HepG2 (cell line): ENCODE results near the gene R3HCC1L. TPM values are rescaled to one million over a fixed set of nuclear protein-coding genes. Genes with fewer than 3 reads are reported as not detected.

Source experiments
- ADNP ChIP-seq: sonication (generic); formaldehyde crosslinking; IDR thresholded peaks from 2 replicates; pipeline ENCODE4 v1.4.0; 2020; ENCODE audit warnings: missing genetic modification reagents
- CREM ChIP-seq, 2 experiments: sonication (generic) in 1 of 2; formaldehyde crosslinking in 1 of 2; IDR thresholded peaks; 2 replicates each; pipeline versions ENCODE4 v1.4.0 to v1.6.1; 2016 to 2020; ENCODE audit warnings: antibody characterized with exemption in 1 of 2, mild to moderate bottlenecking in 1 of 2, missing genetic modification reagents in 1 of 2
- FOXJ3 ChIP-seq: sonication (generic); formaldehyde crosslinking; IDR thresholded peaks from 2 replicates; pipeline ENCODE4 v1.4.0; 2020; ENCODE audit warnings: missing genetic modification reagents, mild to moderate bottlenecking, borderline replicate concordance
- FOXK1 ChIP-seq: sonication (generic); formaldehyde crosslinking; IDR thresholded peaks from 2 replicates; pipeline ENCODE4 v1.4.0; 2020; ENCODE audit warnings: low read depth, missing genetic modification reagents, borderline replicate concordance
- JARID2 ChIP-seq: sonication (generic); formaldehyde crosslinking; IDR thresholded peaks from 2 replicates; pipeline ENCODE4 v1.8.1; 2023; ENCODE audit warnings: missing genetic modification reagents, inconsistent platforms; ENCODE audit not compliant: insufficient replicate concordance
- NCOR1 ChIP-seq: fragments of 200-600 bp; sonication (generic); IDR thresholded peaks from 2 replicates; pipeline ENCODE4 v1.7.0; 2017; ENCODE audit warnings: antibody characterized with exemption, low read length, borderline replicate concordance
- ZFP62 ChIP-seq: sonication (generic); formaldehyde crosslinking; IDR thresholded peaks from 2 replicates; pipeline ENCODE4 v1.4.0; 2020; ENCODE audit warnings: missing genetic modification reagents
- ZNF350 ChIP-seq: sonication (generic); formaldehyde crosslinking; IDR thresholded peaks from 2 replicates; pipeline ENCODE4 v1.4.0; 2020; ENCODE audit warnings: mild to moderate bottlenecking, low read depth, missing genetic modification reagents, borderline replicate concordance
- polyA plus RNA-seq, 8 experiments: library from polyadenylated mRNA; depleted of rRNA in 3 of 8; stranded (reverse) in 7 of 8; unstranded in 1 of 8; fragments of >200 nt; fragmentation: Illumina TruSeq in 4 of 8; extraction: Trizol in 4 of 8; gene quantifications; 2 replicates each; pipeline versions ENCODE4 v1.2.1 to v1.2.3, GENCODE V29; 2011 to 2016; ENCODE audit warnings: low read depth in 4 of 8, missing spikeins in 1 of 8, mixed read lengths in 1 of 8; ENCODE audit not compliant: insufficient read depth in 1 of 8
- total RNA-seq, 5 experiments: library from RNA; depleted of rRNA; stranded (reverse); fragments of >200 nt; fragmentation: Illumina TruSeq; extraction: Trizol; gene quantifications; 2 replicates each; pipeline ENCODE4 v1.2.3, GENCODE V29; 2016; ENCODE audit warnings: low read depth in 1 of 5
- TF ChIP-seq, protein P1 (sequence below): sonication (generic); formaldehyde crosslinking; IDR thresholded peaks from 2 replicates; pipeline ENCODE4 v1.4.0; 2020; ENCODE audit warnings: low read depth, missing genetic modification reagents
- TF ChIP-seq, protein P2 (sequence below): sonication (generic); formaldehyde crosslinking; conservative IDR thresholded peaks from 2 replicates; pipeline ENCODE4 v1.4.0; 2020; ENCODE audit warnings: missing genetic modification reagents
- TF ChIP-seq, protein P3 (sequence below), 2 experiments: fragments of 450-650 bp in 1 of 2; sonication (generic) in 1 of 2; formaldehyde crosslinking; IDR thresholded peaks; 2 replicates each; pipeline versions ENCODE4 v1.5.0 to v1.8.0; 2020 to 2022; ENCODE audit warnings: mild to moderate bottlenecking in 1 of 2, missing genetic modification reagents in 1 of 2
- TF ChIP-seq, protein P4 (sequence below): sonication (generic); formaldehyde crosslinking; IDR thresholded peaks from 2 replicates; pipeline ENCODE4 v1.4.0; 2020; ENCODE audit warnings: missing genetic modification reagents, borderline replicate concordance
- TF ChIP-seq, protein P5 (sequence below): sonication (generic); formaldehyde crosslinking; IDR thresholded peaks from 2 replicates; pipeline ENCODE4 v1.8.1; 2023; ENCODE audit warnings: mild to moderate bottlenecking, inconsistent platforms, moderate library complexity, missing genetic modification reagents, borderline replicate concordance

The R3HCC1L gene
- total and polyA plus RNA-seq, 2 of the 13 experiments (the other 11 are each of a cell fraction or from before 2014, with no cell fraction given) = 6.5 to 12.2 TPM

DNA sequence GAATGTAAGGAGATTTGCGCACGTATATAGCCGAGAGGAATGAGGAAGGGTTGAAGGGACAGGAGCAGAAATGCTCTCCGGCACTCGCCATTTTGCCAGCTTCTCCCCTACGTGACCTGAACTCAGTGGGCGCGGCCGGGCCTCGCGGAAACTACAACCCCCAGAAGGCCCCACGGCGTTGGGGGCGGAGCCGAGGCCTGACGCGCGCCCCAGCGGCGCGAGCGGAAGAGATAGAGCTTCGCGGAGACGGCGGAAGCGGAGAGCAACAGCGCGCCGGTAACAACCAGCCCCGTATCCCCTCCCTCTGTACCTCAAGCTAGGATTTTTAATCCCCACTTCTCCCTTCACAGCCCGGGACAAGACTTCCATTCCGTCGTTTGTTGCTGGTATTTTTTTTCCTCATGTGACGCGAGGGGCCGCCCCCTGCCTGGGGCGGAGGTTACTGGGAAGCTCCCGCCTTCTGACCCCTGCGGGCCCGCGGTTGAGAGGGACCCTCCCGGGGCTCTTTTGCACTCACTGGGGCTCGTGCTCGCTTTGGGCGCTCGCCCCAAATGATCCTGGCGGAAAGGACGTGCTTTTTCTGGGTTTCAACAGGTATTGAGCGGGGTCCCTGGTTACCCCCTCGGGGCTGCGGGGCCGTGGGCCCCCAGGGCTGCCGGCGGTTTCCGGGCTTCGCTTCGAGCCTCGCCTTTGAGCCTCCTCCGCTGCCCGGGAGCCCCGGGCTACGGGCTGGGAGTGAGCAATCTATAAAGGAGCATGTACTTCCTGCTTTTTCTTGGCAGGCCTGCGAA, at the start of gene R3HCC1L (continued):
- TF ChIP-seq, protein P1, sequence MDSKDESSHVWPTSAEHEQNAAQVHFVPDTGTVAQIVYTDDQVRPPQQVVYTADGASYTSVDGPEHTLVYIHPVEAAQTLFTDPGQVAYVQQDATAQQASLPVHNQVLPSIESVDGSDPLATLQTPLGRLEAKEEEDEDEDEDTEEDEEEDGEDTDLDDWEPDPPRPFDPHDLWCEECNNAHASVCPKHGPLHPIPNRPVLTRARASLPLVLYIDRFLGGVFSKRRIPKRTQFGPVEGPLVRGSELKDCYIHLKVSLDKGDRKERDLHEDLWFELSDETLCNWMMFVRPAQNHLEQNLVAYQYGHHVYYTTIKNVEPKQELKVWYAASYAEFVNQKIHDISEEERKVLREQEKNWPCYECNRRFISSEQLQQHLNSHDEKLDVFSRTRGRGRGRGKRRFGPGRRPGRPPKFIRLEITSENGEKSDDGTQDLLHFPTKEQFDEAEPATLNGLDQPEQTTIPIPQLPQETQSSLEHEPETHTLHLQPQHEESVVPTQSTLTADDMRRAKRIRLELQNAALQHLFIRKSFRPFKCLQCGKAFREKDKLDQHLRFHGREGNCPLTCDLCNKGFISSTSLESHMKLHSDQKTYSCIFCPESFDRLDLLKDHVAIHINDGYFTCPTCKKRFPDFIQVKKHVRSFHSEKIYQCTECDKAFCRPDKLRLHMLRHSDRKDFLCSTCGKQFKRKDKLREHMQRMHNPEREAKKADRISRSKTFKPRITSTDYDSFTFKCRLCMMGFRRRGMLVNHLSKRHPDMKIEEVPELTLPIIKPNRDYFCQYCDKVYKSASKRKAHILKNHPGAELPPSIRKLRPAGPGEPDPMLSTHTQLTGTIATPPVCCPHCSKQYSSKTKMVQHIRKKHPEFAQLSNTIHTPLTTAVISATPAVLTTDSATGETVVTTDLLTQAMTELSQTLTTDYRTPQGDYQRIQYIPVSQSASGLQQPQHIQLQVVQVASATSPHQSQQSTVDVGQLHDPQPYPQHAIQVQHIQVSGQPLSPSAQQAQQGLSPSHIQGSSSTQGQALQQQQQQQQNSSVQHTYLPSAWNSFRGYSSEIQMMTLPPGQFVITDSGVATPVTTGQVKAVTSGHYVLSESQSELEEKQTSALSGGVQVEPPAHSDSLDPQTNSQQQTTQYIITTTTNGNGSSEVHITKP (CRISPR knock-in tag) = peak; percentile 95
- TF ChIP-seq ZFP62 (CRISPR knock-in tag) = no peak
- no peak; the same call in 1 of the 2 replicates for TF ChIP-seq ZNF350 (CRISPR knock-in tag)
- TF ChIP-seq, protein P2, sequence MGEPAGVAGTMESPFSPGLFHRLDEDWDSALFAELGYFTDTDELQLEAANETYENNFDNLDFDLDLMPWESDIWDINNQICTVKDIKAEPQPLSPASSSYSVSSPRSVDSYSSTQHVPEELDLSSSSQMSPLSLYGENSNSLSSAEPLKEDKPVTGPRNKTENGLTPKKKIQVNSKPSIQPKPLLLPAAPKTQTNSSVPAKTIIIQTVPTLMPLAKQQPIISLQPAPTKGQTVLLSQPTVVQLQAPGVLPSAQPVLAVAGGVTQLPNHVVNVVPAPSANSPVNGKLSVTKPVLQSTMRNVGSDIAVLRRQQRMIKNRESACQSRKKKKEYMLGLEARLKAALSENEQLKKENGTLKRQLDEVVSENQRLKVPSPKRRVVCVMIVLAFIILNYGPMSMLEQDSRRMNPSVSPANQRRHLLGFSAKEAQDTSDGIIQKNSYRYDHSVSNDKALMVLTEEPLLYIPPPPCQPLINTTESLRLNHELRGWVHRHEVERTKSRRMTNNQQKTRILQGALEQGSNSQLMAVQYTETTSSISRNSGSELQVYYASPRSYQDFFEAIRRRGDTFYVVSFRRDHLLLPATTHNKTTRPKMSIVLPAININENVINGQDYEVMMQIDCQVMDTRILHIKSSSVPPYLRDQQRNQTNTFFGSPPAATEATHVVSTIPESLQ (CRISPR knock-in tag) = 0 out of 2 replicates have a peak, but pooled peaks have one; percentile 51
- TF ChIP-seq JARID2 (CRISPR knock-in tag) = peak; percentile 55
- TF ChIP-seq, protein P3, sequence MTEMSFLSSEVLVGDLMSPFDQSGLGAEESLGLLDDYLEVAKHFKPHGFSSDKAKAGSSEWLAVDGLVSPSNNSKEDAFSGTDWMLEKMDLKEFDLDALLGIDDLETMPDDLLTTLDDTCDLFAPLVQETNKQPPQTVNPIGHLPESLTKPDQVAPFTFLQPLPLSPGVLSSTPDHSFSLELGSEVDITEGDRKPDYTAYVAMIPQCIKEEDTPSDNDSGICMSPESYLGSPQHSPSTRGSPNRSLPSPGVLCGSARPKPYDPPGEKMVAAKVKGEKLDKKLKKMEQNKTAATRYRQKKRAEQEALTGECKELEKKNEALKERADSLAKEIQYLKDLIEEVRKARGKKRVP (CRISPR knock-in tag; IDR thresholded peaks at IDR 0.05) = 0 out of 4 replicates have a peak, but pooled peaks of 1 of the 2 experiments have one; percentile 29
- TF ChIP-seq ADNP (CRISPR knock-in tag) = no peak
- TF ChIP-seq, protein P4, sequence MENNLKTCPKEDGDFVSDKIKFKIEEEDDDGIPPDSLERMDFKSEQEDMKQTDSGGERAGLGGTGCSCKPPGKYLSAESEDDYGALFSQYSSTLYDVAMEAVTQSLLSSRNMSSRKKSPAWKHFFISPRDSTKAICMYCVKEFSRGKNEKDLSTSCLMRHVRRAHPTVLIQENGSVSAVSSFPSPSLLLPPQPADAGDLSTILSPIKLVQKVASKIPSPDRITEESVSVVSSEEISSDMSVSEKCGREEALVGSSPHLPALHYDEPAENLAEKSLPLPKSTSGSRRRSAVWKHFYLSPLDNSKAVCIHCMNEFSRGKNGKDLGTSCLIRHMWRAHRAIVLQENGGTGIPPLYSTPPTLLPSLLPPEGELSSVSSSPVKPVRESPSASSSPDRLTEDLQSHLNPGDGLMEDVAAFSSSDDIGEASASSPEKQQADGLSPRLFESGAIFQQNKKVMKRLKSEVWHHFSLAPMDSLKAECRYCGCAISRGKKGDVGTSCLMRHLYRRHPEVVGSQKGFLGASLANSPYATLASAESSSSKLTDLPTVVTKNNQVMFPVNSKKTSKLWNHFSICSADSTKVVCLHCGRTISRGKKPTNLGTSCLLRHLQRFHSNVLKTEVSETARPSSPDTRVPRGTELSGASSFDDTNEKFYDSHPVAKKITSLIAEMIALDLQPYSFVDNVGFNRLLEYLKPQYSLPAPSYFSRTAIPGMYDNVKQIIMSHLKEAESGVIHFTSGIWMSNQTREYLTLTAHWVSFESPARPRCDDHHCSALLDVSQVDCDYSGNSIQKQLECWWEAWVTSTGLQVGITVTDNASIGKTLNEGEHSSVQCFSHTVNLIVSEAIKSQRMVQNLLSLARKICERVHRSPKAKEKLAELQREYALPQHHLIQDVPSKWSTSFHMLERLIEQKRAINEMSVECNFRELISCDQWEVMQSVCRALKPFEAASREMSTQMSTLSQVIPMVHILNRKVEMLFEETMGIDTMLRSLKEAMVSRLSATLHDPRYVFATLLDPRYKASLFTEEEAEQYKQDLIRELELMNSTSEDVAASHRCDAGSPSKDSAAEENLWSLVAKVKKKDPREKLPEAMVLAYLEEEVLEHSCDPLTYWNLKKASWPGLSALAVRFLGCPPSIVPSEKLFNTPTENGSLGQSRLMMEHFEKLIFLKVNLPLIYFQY (CRISPR knock-in tag) = 0 out of 2 replicates have a peak, but pooled peaks have one; percentile 42
- TF ChIP-seq, protein P5, sequence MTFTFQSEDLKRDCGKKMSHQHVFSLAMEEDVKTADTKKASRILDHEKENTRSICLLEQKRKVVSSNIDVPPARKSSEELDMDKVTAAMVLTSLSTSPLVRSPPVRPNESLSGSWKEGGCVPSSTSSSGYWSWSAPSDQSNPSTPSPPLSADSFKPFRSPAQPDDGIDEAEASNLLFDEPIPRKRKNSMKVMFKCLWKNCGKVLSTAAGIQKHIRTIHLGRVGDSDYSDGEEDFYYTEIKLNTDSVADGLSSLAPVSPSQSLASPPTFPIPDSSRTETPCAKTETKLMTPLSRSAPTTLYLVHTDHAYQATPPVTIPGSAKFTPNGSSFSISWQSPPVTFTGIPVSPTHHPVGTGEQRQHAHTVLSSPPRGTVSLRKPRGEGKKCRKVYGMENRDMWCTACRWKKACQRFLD (CRISPR knock-in tag) = 0 out of 2 replicates have a peak, but pooled peaks have one; percentile 31
- TF ChIP-seq CREM (IDR thresholded peaks at IDR 0.05) = peak; percentile 84
- 0 out of 2 replicates have a peak, but pooled peaks have one; percentile 44 for TF ChIP-seq CREM (CRISPR knock-in tag; IDR thresholded peaks at IDR 0.05)
- TF ChIP-seq NCOR1 = no peak
- TF ChIP-seq FOXJ3 = 0 out of 2 replicates have a peak, but pooled peaks have one; percentile 21
- peak; percentile 66 for TF ChIP-seq FOXK1
